Measurements from ENCODE around the gene PTPRG. TPM values are rescaled to one million over a fixed set of nuclear protein-coding genes. Genes with fewer than 3 reads are reported as not detected.

The PTPRG gene
- total and polyA plus RNA-seq, 2 of the 13 experiments (the other 11 are each of a cell fraction or from before 2014, with no cell fraction given): 8.0 to 25.3 TPM

- TF ChIP-seq ZZZ3 (CRISPR knock-in tag; IDR thresholded peaks at IDR 0.05; ENCODE audit: borderline replicate concordance) (no peak), ZNF274 (CRISPR knock-in tag; IDR thresholded peaks at IDR 0.05) (no peak), ZNF7 (CRISPR knock-in tag; IDR thresholded peaks at IDR 0.05) (no peak), GMEB1 (CRISPR knock-in tag; IDR thresholded peaks at IDR 0.05; ENCODE audit: borderline replicate concordance) (no peak), SP5 (CRISPR knock-in tag; IDR thresholded peaks at IDR 0.05; ENCODE audit: borderline replicate concordance, low read depth) (no peak), ZNF598 (CRISPR knock-in tag; IDR thresholded peaks at IDR 0.05; ENCODE audit: borderline replicate concordance) (no peak), MAFF (IDR thresholded peaks at IDR 0.05; ENCODE audit: low read depth, low read length) (no peak), NONO (IDR thresholded peaks at IDR 0.05) (no peak), NONO (CRISPR knock-in tag; conservative IDR thresholded peaks at IDR 0.05) (no peak)
- TF ChIP-seq, protein P1, sequence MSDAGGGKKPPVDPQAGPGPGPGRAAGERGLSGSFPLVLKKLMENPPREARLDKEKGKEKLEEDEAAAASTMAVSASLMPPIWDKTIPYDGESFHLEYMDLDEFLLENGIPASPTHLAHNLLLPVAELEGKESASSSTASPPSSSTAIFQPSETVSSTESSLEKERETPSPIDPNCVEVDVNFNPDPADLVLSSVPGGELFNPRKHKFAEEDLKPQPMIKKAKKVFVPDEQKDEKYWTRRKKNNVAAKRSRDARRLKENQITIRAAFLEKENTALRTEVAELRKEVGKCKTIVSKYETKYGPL (CRISPR knock-in tag; IDR thresholded peaks at IDR 0.05): no peak
- TF ChIP-seq, protein P2, sequence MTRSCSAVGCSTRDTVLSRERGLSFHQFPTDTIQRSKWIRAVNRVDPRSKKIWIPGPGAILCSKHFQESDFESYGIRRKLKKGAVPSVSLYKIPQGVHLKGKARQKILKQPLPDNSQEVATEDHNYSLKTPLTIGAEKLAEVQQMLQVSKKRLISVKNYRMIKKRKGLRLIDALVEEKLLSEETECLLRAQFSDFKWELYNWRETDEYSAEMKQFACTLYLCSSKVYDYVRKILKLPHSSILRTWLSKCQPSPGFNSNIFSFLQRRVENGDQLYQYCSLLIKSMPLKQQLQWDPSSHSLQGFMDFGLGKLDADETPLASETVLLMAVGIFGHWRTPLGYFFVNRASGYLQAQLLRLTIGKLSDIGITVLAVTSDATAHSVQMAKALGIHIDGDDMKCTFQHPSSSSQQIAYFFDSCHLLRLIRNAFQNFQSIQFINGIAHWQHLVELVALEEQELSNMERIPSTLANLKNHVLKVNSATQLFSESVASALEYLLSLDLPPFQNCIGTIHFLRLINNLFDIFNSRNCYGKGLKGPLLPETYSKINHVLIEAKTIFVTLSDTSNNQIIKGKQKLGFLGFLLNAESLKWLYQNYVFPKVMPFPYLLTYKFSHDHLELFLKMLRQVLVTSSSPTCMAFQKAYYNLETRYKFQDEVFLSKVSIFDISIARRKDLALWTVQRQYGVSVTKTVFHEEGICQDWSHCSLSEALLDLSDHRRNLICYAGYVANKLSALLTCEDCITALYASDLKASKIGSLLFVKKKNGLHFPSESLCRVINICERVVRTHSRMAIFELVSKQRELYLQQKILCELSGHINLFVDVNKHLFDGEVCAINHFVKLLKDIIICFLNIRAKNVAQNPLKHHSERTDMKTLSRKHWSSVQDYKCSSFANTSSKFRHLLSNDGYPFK (CRISPR knock-in tag; IDR thresholded peaks at IDR 0.05; ENCODE audit: borderline replicate concordance): no peak
Observed at GRCh38 chr3:61944726-61945125, 383.4 kb downstream of the PTPRG start (continued).

Data from HepG2 (cell line).